D721Med (cell line): ENCODE measurements around the gene BAIAP3.

Source experiments
- DNase-seq: peaks from one replicate; pipeline ENCODE4 v3.0.0; 2011; ENCODE audit warnings: low spot score; ENCODE audit not compliant: insufficient read length
- FAIRE-seq: peaks from 2 replicates; lab custom pipeline; 2011; peaks lifted over from hg19 to GRCh38; lab: Jason Lieb, UNC
- CTCF ChIP-seq: IDR thresholded peaks from 2 replicates; pipeline ENCODE4 v1.5.1; 2012; ENCODE audit warnings: mild to moderate bottlenecking, control low read depth; ENCODE audit not compliant: insufficient read depth; ENCODE audit errors: missing control alignments

The BAIAP3 gene

DNA sequence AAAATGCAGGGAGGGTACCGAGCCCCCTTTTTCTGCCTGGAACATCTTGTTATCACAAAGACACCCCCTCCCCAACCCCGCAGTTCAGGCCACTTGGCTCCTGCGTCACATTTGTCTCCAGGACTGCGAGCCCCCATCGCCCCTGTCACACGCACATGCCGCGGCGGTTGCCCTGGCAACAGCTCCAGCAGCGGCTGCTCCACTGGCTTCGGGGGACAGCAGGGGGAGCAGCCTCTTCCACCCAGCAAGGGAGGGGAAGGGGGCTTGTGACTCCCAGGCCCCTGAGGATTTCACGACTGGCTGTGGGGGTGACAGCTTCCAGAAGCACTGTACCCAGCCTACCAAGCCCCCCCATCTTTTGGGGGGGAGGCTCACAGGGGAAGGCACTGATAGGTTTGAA lies 2.6 kb downstream of the BAIAP3 start:
- no peak for TF ChIP-seq CTCF
- DNase-seq (no peak), FAIRE-seq (no peak)

DNA sequence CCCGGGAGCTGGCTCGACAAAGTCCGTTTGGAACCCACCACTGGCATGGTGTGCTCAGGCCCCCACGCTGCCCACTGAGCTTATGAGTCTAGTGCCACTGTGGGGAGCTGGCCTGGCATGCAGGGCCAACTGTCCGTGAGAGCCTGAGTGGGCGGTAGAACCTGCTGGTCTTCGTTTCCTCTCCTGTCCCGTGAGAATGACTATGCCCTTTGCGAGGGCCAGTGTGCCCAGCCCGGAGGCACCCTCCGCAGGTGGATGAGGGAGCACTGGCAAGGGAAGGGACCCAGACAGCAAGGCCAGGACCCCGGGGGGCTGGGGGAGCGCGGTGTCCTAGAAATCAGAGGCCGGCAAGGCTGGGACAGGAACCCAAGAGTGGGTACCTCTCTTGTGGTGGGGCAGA lies 3.2 kb downstream of the BAIAP3 start:
- TF ChIP-seq CTCF: no peak
- no peak for DNase-seq
- no peak for FAIRE-seq

DNA sequence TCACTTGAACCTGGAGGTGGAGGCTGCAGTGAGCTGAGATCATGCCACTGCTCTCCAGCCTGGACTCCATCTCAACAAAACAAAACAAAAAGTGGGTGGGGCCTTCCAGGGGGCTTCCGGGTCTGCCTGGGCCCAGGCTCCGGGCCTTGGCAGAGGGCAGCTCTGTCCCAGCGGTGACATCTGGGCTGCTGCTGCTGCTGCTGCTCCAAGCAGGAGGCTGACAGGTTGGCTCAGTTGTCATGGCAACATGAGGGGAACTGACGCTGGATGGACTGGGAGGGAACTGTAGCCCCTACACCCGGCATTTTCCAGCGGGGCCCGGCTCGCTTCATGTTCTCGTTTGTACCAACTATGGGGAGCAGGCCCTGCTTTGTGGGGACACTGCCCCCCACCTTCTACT lies 4.0 kb downstream of the BAIAP3 start:
- DNase-seq (no peak), FAIRE-seq (no peak)
- TF ChIP-seq CTCF: no peak

- peak; percentile 37 for TF ChIP-seq CTCF
- peak; percentile 67 for DNase-seq
- no peak for FAIRE-seq
These were observed 4.8 kb downstream of the BAIAP3 start for GRCh38 chr16:1338119-1338730.

DNA sequence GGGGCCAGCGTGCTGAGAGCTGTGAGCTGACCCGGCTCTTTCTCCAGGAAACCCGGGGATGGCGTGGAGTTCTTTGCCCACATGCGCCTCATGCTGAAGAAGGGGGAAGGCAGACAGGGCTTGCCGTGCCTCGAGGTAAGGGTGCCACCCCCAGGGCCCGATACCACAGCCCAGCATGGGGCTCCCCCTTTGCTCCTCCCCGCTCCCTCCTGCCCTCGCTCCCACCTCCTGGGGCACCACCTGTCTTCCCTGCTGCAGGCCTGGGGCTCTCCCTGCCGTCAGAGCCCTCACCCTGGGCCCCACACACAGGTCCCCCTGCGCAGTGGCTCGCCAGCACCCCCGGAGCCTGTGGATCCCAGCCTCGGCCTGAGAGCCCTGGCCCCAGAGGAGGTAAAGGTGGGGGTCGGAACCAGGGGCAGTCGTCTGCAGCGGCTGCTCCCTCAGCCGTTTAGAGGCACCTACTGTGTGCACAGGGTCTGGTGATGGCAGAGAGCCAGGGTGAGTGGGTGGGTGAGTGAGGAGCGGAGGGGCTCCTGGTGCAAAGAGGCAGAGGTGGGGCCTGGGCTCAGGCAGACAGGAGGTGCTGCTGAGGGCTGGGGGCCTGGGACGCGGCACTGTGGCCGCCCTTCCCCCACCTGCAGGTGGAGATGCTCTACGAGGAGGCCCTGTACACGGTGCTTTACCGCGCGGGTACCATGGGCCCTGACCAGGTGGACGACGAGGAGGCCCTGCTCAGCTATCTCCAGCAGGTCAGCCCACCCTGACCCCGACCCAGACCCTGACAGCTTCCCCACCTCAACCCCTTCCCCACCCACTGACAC lies 5.6 kb downstream of the BAIAP3 start:
- FAIRE-seq: no peak
- no peak for DNase-seq
- no peak for TF ChIP-seq CTCF

DNA sequence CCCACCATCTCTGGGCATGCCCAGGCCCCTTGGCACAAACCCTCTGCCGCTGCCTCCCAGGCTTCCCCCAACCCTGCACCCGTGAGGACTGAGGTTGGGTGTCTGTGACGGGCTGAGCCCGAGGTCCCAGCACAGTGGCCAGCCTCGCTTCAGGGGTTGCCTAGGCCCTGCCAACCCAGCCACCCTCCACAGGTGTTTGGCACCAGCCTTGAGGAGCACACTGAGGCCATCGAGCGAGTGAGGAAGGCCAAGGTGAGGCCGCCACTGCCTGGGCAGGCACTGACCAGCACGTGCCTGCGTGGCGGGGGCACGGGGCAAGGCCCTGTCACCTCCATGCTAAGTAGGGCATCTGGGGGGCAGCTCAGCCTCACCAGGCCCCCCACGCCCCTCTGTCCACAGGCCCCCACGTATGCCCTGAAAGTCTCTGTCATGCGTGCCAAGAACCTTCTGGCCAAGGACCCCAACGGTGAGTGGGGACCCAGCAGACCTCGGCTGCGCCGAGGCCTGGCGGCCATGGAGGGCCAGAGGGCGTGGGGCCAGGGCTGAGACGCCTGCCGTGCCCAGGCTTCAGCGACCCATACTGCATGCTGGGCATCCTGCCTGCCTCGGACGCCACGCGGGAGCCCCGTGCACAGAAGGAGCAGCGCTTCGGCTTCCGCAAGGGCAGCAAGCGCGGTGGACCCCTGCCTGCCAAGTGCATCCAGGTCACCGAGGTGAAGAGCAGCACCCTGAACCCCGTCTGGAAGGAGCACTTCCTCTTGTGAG lies 7.5 kb downstream of the BAIAP3 start:
- no peak for FAIRE-seq
- DNase-seq: no peak

More for the DNA sequence above, 7.5 kb downstream of the BAIAP3 start:
- TF ChIP-seq CTCF: no peak
